HepG2 (cell line): Measurements from ENCODE around the gene OTUD7B. TPM values are rescaled to one million over a fixed set of nuclear protein-coding genes. Genes with fewer than 3 reads are reported as not detected.
A peak's percentile ranks its signal among the peaks of the same experiment; 100 is the strongest.

Experiments
- ATAC-seq: fragments of 200-7000 bp; cut with Tn5 transposase; 3 replicates; pipeline ENCODE4 v1.9.1; 2020; ENCODE audit warnings: mild to moderate bottlenecking, moderate library complexity
- BruUV-seq: library from RNA; stranded (reverse); fragments of 400-500 nt; replicated peaks from 2 replicates; lab custom pipeline; 2021; lab: Mats Ljungman, UMichigan
- CTCF ChIA-PET: fragments of 300-600 bp; formaldehyde crosslinking; extraction: SDS; loops from one replicate; lab custom pipeline; 2021; ENCODE audit warnings: low total read pairs, inconsistent platforms, low intra/inter-chr PET ratio; lab: Yijun Ruan, JAX
- POLR2A ChIA-PET: fragments of 350-600 bp; sonication (Branson Sonifier 250); formaldehyde crosslinking; loops from one replicate; lab custom pipeline; 2020; ENCODE audit warnings: antibody characterized with exemption, inconsistent platforms; lab: Yijun Ruan, JAX
- DNase-seq: peaks from one replicate; pipeline ENCODE4 v3.0.0-alpha.2; 2015; ENCODE audit warnings: low spot score
- FAIRE-seq: peaks from 3 replicates; lab custom pipeline; 2011; peaks lifted over from hg19 to GRCh38; lab: Jason Lieb, UNC
- H2AFZ ChIP-seq: one replicate; pipeline ENCODE4 v1.6.1; 2011; ENCODE audit warnings: low read length, inconsistent platforms
- H3K27ac ChIP-seq: fragments of 300-600 bp; 3 replicates; pipeline ENCODE4 v1.8.0; 2011; ENCODE audit warnings: mixed run types, mild to moderate bottlenecking, mixed read lengths, low read length, inconsistent platforms; ENCODE audit not compliant: insufficient read depth; ENCODE audit errors: extremely low read length
- H3K27me3 ChIP-seq, 2 experiments: fragments of 200-600 bp in 1 of 2; 2 replicates in 1 of 2; 3 replicates in 1 of 2; pipeline versions ENCODE4 v1.6.0 to v1.8.0; 2011; ENCODE audit warnings: low read length in 2 of 2, mild to moderate bottlenecking in 2 of 2, moderate library complexity in 2 of 2, inconsistent platforms in 1 of 2; ENCODE audit not compliant: insufficient read depth in 2 of 2, control insufficient read depth in 1 of 2
- H3K36me3 ChIP-seq, 2 experiments: fragments of 200-600 bp in 1 of 2; replicated peaks in 1 of 2; 2 replicates in 1 of 2; 3 replicates in 1 of 2; pipeline versions ENCODE4 v1.5.1 to v1.8.0; 2011; ENCODE audit warnings: low read length in 2 of 2, inconsistent platforms in 1 of 2; ENCODE audit not compliant: insufficient read depth in 2 of 2, control insufficient read depth in 1 of 2
- H3K4me1 ChIP-seq: 2 replicates; pipeline ENCODE4 v1.5.1; 2012; ENCODE audit warnings: low read length, inconsistent platforms; ENCODE audit not compliant: insufficient read depth
- H3K4me2 ChIP-seq: 2 replicates; pipeline ENCODE4 v1.6.0; 2011; ENCODE audit warnings: low read depth, low read length, inconsistent platforms
- H3K4me3 ChIP-seq, 3 experiments: fragments of 200-600 bp in 1 of 3; sonication (generic), shearing (Covaris generic) in 1 of 3; replicated peaks in 1 of 3; 2 replicates each; pipeline ENCODE4 v1.5.1; 2011 to 2016; ENCODE audit warnings: low read length in 3 of 3, inconsistent platforms in 2 of 3, low read depth in 2 of 3, mild to moderate bottlenecking in 2 of 3, control low read depth in 1 of 3, mixed read lengths in 1 of 3; ENCODE audit not compliant: insufficient read depth in 1 of 3
- H3K79me2 ChIP-seq: one replicate; pipeline ENCODE4 v1.6.1; 2011; ENCODE audit warnings: low read length, inconsistent platforms; ENCODE audit not compliant: insufficient read depth
- H3K9ac ChIP-seq: 2 replicates; pipeline ENCODE4 v1.6.0; 2011; ENCODE audit warnings: mild to moderate bottlenecking, low read depth, low read length, inconsistent platforms; ENCODE audit not compliant: insufficient read depth
- H3K9me3 ChIP-seq: 2 replicates; pipeline ENCODE4 v1.5.1; 2012; ENCODE audit warnings: mild to moderate bottlenecking, low read length
- H4K20me1 ChIP-seq: 2 replicates; pipeline ENCODE4 v1.6.0; 2011; ENCODE audit warnings: inconsistent platforms, mild to moderate bottlenecking, low read length, moderate library complexity; ENCODE audit not compliant: insufficient read depth
- ARNT2 ChIP-seq: sonication (generic); formaldehyde crosslinking; IDR thresholded peaks from 2 replicates; pipeline ENCODE4 v1.8.0; 2022; ENCODE audit warnings: mild to moderate bottlenecking, low read depth, missing genetic modification reagents, moderate library complexity
- JDP2 ChIP-seq: sonication (generic); formaldehyde crosslinking; IDR thresholded peaks from 2 replicates; pipeline ENCODE4 v1.8.1; 2022; ENCODE audit warnings: missing genetic modification reagents, borderline replicate concordance
- RFXANK ChIP-seq: IDR thresholded peaks from 2 replicates; pipeline ENCODE4 v1.6.1; 2016
- TARDBP ChIP-seq: sonication (generic); formaldehyde crosslinking; IDR thresholded peaks from 2 replicates; pipeline ENCODE4 v1.8.0; 2022; ENCODE audit warnings: mild to moderate bottlenecking, missing genetic modification reagents
- YEATS4 ChIP-seq: sonication (generic); formaldehyde crosslinking; IDR thresholded peaks from 2 replicates; pipeline ENCODE4 v1.4.0; 2020; ENCODE audit warnings: missing genetic modification reagents, borderline replicate concordance
- ZC3H4 ChIP-seq: sonication (generic); formaldehyde crosslinking; IDR thresholded peaks from 2 replicates; pipeline ENCODE4 v1.4.0; 2020; ENCODE audit warnings: missing genetic modification reagents, borderline replicate concordance
- ZNF550 ChIP-seq: sonication (generic); formaldehyde crosslinking; IDR thresholded peaks from 2 replicates; pipeline ENCODE4 v1.4.0; 2020; ENCODE audit warnings: mild to moderate bottlenecking, missing genetic modification reagents, borderline replicate concordance
- ZNF564 ChIP-seq: sonication (generic); formaldehyde crosslinking; IDR thresholded peaks from 2 replicates; pipeline ENCODE4 v1.8.1; 2023; ENCODE audit warnings: mild to moderate bottlenecking, missing genetic modification reagents
- ZNF768 ChIP-seq: sonication (generic); formaldehyde crosslinking; IDR thresholded peaks from 2 replicates; pipeline ENCODE4 v1.4.0; 2020; ENCODE audit warnings: missing genetic modification reagents
- ZNF780A ChIP-seq: sonication (generic); formaldehyde crosslinking; IDR thresholded peaks from 2 replicates; pipeline ENCODE4 v1.8.0; 2022; ENCODE audit warnings: mild to moderate bottlenecking, missing genetic modification reagents, moderate library complexity
- WGBS: methylation state at CpG from one replicate; pipeline ENCODE4 v1.1.6; 2017; ENCODE audit warnings: low lambda C conversion rate; 5-methylcytosine and 5-hydroxymethylcytosine counted together
- in situ Hi-C: cut with HindIII; loops from 2 replicates; pipeline ENCODE4 v1.10.0; 2017; ENCODE audit warnings: low pct_unique_long_range_greater_than_20kb; ENCODE audit not compliant: extremely low pct_ligation_motif_present
- intact Hi-C: fragments of 100-400 bp; cut with micrococcal nuclease; formaldehyde crosslinking; loops from one replicate; pipeline ENCODE4 v1.10.0; 2022; ENCODE audit not compliant: unreplicated experiment
- polyA plus RNA-seq, 8 experiments: library from polyadenylated mRNA; depleted of rRNA in 3 of 8; stranded (reverse) in 7 of 8; unstranded in 1 of 8; fragments of >200 nt; fragmentation: Illumina TruSeq in 4 of 8; extraction: Trizol in 4 of 8; gene quantifications; 2 replicates each; pipeline versions ENCODE4 v1.2.1 to v1.2.3, GENCODE V29; 2011 to 2016; ENCODE audit warnings: low read depth in 4 of 8, missing spikeins in 1 of 8, mixed read lengths in 1 of 8; ENCODE audit not compliant: insufficient read depth in 1 of 8
- total RNA-seq, 5 experiments: library from RNA; depleted of rRNA; stranded (reverse); fragments of >200 nt; fragmentation: Illumina TruSeq; extraction: Trizol; gene quantifications; 2 replicates each; pipeline ENCODE4 v1.2.3, GENCODE V29; 2016; ENCODE audit warnings: low read depth in 1 of 5

Gene OTUD7B
- total and polyA plus RNA-seq, 2 of the 13 experiments (the other 11 are each of a cell fraction or from before 2014, with no cell fraction given): 5.1 to 11.2 TPM

- Histone ChIP-seq H3K36me3 (no peaks in the 10 kb centered on the region), H3K79me2 (no peaks in the 10 kb centered on the region), H4K20me1 (no peaks in the 10 kb centered on the region), H3K4me2 (no peak overlapping the region), H3K9ac (no peak overlapping the region), H3K4me1 (peaks cover 16% of the 10 kb centered on the region), H3K4me3 (no peak overlapping the region), H3K27ac (no peak overlapping the region), H2AFZ (no peak overlapping the region), H3K27me3 (no peaks in the 10 kb centered on the region), H3K9me3 (no peaks in the 10 kb centered on the region)
- ChIA-PET CTCF (no interaction called here), POLR2A (interaction anchor here (0.7 kb wide), 1 partner anchor 9 kb away, joined by 4 read pairs; a partner anchor contains a TSS)
- ATAC-seq (no peak), DNase-seq (no peak), FAIRE-seq (no peak)
- in situ Hi-C loops: no loop called here
- BruUV-seq: no TSS peak
- intact Hi-C loops: no loop called here
- 17% methylated on average over 4 of the region's 4 CpGs for WGBS
- TF ChIP-seq ZNF550 (CRISPR knock-in tag) (no peak), ZNF564 (CRISPR knock-in tag) (peak; percentile 92; the same call in 1 of the 2 replicates), ARNT2 (CRISPR knock-in tag) (no peak)
Measured at GRCh38 chr1:149896575-149896974, 114.0 kb downstream of the OTUD7B start.

- Histone ChIP-seq H2AFZ (peak overlapping the region; percentile 59), H3K9ac (peak overlapping the region; percentile 87), H3K36me3 (no peaks in the 10 kb centered on the region), H3K4me1 (peaks cover 30% of the 10 kb centered on the region), H3K4me3 (peak overlapping the region; percentile 63 to 76 (median 63)), H3K4me2 (peak overlapping the region; percentile 93), H3K27me3 (no peaks in the 10 kb centered on the region; a peak in 1 of 5 replicates), H3K79me2 (peaks cover 3% of the 10 kb centered on the region), H4K20me1 (no peaks in the 10 kb centered on the region)
- WGBS: 23% methylated on average over 6 of the region's 6 CpGs
- BruUV-seq: no TSS peak
- in situ Hi-C loops (no loop called here), intact Hi-C loops (loop anchor here (1.0 kb wide), 2 partner anchors 53 to 161 kb away; no protein-coding TSS in a partner anchor)
- ChIA-PET CTCF (interaction anchor here (0.8 to 1.5 kb wide), 3 partner anchors 53 to 297 kb away, joined by 4 to 6 read pairs (median 5); no protein-coding TSS in a partner anchor), POLR2A (interaction anchor here (2.3 to 5.4 kb wide), 6 partner anchors 40 to 298 kb away, joined by 14 to 74 read pairs (median 24); partner anchors contain the start of genes MTMR11 and VPS45)
- no peak for FAIRE-seq
- ATAC-seq: no peak
- TF ChIP-seq TARDBP (CRISPR knock-in tag) (no peak), JDP2 (CRISPR knock-in tag) (no peak), ZC3H4 (CRISPR knock-in tag) (no peak), ZNF780A (no peak), YEATS4 (CRISPR knock-in tag) (no peak), ZNF768 (CRISPR knock-in tag) (no peak), RFXANK (CRISPR knock-in tag) (no peak)
- TF ChIP-seq, all 625 proteins: peak for 0
- Histone ChIP-seq H3K27ac (peak overlapping the region; percentile 95), H3K9me3 (no peaks in the 10 kb centered on the region)
- no peak for DNase-seq
Measured at GRCh38 chr1:149888999-149889289, 121.6 kb downstream of the OTUD7B start.
